Smooth muscle cell (in vitro differentiated cells): ENCODE measurements around the gene DPYSL3. TPM values are rescaled to one million over a fixed set of nuclear protein-coding genes. Genes with fewer than 3 reads are reported as not detected.

Source experiments
- DNase-seq: peaks from one replicate; lab custom pipeline; 2025; ENCODE audit not compliant: unreplicated experiment; lab: John Stamatoyannopoulos, UW
- H2AFZ ChIP-seq: fragments of 200-600 bp; sonication (generic); 2 replicates; pipeline ENCODE4 v1.6.0; 2016; ENCODE audit warnings: antibody characterized with exemption, low read depth, mild to moderate bottlenecking
- H3F3A ChIP-seq: fragments of 200-600 bp; sonication (generic); 2 replicates; pipeline ENCODE4 v1.6.0; 2017; ENCODE audit warnings: antibody characterized with exemption, low read depth
- H3K27ac ChIP-seq: fragments of 200-600 bp; sonication (generic); 2 replicates; pipeline ENCODE4 v1.5.1; 2016; ENCODE audit warnings: low read depth, mild to moderate bottlenecking
- H3K27me3 ChIP-seq: fragments of 200-600 bp; sonication (generic); 2 replicates; pipeline ENCODE4 v1.6.1; 2016; ENCODE audit warnings: low read depth, mild to moderate bottlenecking
- H3K36me3 ChIP-seq: fragments of 200-600 bp; sonication (generic); 2 replicates; pipeline ENCODE4 v1.5.1; 2016; ENCODE audit warnings: low read depth
- H3K4me1 ChIP-seq: fragments of 200-600 bp; sonication (generic); 2 replicates; pipeline ENCODE4 v1.5.1; 2016; ENCODE audit warnings: low read depth
- H3K4me2 ChIP-seq: fragments of 200-600 bp; sonication (generic); 2 replicates; pipeline ENCODE4 v1.6.0; 2016; ENCODE audit warnings: mild to moderate bottlenecking
- H3K4me3 ChIP-seq: fragments of 200-600 bp; sonication (generic); 2 replicates; pipeline ENCODE4 v1.5.1; 2016; ENCODE audit warnings: mild to moderate bottlenecking
- H3K79me2 ChIP-seq: fragments of 200-600 bp; sonication (generic); 2 replicates; pipeline ENCODE4 v1.6.0; 2016; ENCODE audit warnings: low read depth, mild to moderate bottlenecking
- H3K9ac ChIP-seq: fragments of 200-600 bp; sonication (generic); 2 replicates; pipeline ENCODE4 v1.6.0; 2016; ENCODE audit warnings: low read depth
- H3K9me3 ChIP-seq: fragments of 200-600 bp; sonication (generic); replicated peaks from 2 replicates; pipeline ENCODE4 v1.5.1; 2016; ENCODE audit warnings: low read depth
- H4K20me1 ChIP-seq: fragments of 200-600 bp; sonication (generic); 2 replicates; pipeline ENCODE4 v1.6.0; 2016; ENCODE audit warnings: low read depth
- CTCF ChIP-seq: fragments of 200-600 bp; sonication (generic); IDR thresholded peaks from 2 replicates; pipeline ENCODE4 v1.5.1; 2017; ENCODE audit warnings: borderline replicate concordance, mild to moderate bottlenecking, antibody characterized with exemption; ENCODE audit not compliant: insufficient read depth, poor library complexity, severe bottlenecking
- WGBS: methylation state at CpG from one replicate; pipeline ENCODE4 v1.1.7; 2016; ENCODE audit warnings: low lambda C conversion rate; 5-methylcytosine and 5-hydroxymethylcytosine counted together
- polyA plus RNA-seq: library from polyadenylated mRNA; unstranded; fragments of >200 nt; fragmentation: Nextera tagmentation; extraction: Ambion mirVana; gene quantifications from 2 replicates; pipeline ENCODE4 v1.2.1, GENCODE V29; 2016
- total RNA-seq: library from RNA; depleted of rRNA; stranded (reverse); fragments of >200 nt; gene quantifications from 2 replicates; pipeline ENCODE4 v1.2.3, GENCODE V29; 2014

The DPYSL3 gene
- total and polyA plus RNA-seq, 2 experiments from 2014 or later: 65.5 to 124 TPM

- no peaks in the 10 kb centered on the region for H3K36me3 ChIP-seq
- H3K9me3 ChIP-seq: no peaks in the 10 kb centered on the region
- no peak for DNase-seq
- no peaks in the 10 kb centered on the region for H4K20me1 ChIP-seq
- 73% methylated on average over 7 of the region's 7 CpGs for WGBS
- no peaks in the 10 kb centered on the region for H3K79me2 ChIP-seq
- H3K4me3 ChIP-seq: no peak overlapping the region
- H3F3A ChIP-seq: no peaks in the 10 kb centered on the region
- H3K4me2 ChIP-seq: peak overlapping the region; percentile 43
- no peaks in the 10 kb centered on the region for H3K27me3 ChIP-seq
- H3K27ac ChIP-seq: no peak overlapping the region
- H2AFZ ChIP-seq: no peak overlapping the region
- no peak for TF ChIP-seq CTCF
- H3K4me1 ChIP-seq: peaks cover 7% of the 10 kb centered on the region
- no peak overlapping the region for H3K9ac ChIP-seq
Measured at GRCh38 chr5:147530530-147531389, 20.9 kb upstream of the DPYSL3 start.

GRCh38 chr5:147523069-147523468 lies 13.2 kb upstream of the DPYSL3 start:
- H4K20me1 ChIP-seq: no peaks in the 10 kb centered on the region
- H2AFZ ChIP-seq: no peak overlapping the region
- no peak for TF ChIP-seq CTCF
- no peaks in the 10 kb centered on the region for H3F3A ChIP-seq
- H3K9me3 ChIP-seq: no peaks in the 10 kb centered on the region
- H3K79me2 ChIP-seq: no peaks in the 10 kb centered on the region
- H3K36me3 ChIP-seq: no peaks in the 10 kb centered on the region
- no peak overlapping the region for H3K9ac ChIP-seq
- DNase-seq: no peak
- no peak overlapping the region for H3K27ac ChIP-seq
- 83% methylated on average over 4 of the region's 4 CpGs for WGBS
- H3K4me3 ChIP-seq: no peak overlapping the region
- no peaks in the 10 kb centered on the region for H3K27me3 ChIP-seq
- peaks cover 22% of the 10 kb centered on the region for H3K4me1 ChIP-seq
- no peak overlapping the region for H3K4me2 ChIP-seq

- no peaks in the 10 kb centered on the region for H3K36me3 ChIP-seq
- no peaks in the 10 kb centered on the region for H3F3A ChIP-seq
- no peak overlapping the region for H3K27ac ChIP-seq
- H3K4me2 ChIP-seq: no peak overlapping the region
- WGBS: 73% methylated on average over 3 of the region's 3 CpGs
- no peaks in the 10 kb centered on the region for H3K27me3 ChIP-seq
- DNase-seq: no peak
- H3K4me1 ChIP-seq: peaks cover 22% of the 10 kb centered on the region
- H3K9me3 ChIP-seq: no peaks in the 10 kb centered on the region
- no peak overlapping the region for H3K9ac ChIP-seq
- no peaks in the 10 kb centered on the region for H3K79me2 ChIP-seq
- no peak overlapping the region for H2AFZ ChIP-seq
- no peak for TF ChIP-seq CTCF
- no peaks in the 10 kb centered on the region for H4K20me1 ChIP-seq
- H3K4me3 ChIP-seq: no peak overlapping the region
Measured at GRCh38 chr5:147522435-147522834, 12.6 kb upstream of the DPYSL3 start.

GRCh38 chr5:147520450-147520849 lies 10.6 kb upstream of the DPYSL3 start:
- Histone ChIP-seq H3K9ac (no peak overlapping the region), H3K27ac (no peak overlapping the region), H3K4me1 (peaks cover 34% of the 10 kb centered on the region), H2AFZ (no peak overlapping the region), H3K4me2 (no peak overlapping the region), H3K4me3 (no peak overlapping the region), H3K27me3 (no peaks in the 10 kb centered on the region), H3K36me3 (no peaks in the 10 kb centered on the region), H4K20me1 (no peaks in the 10 kb centered on the region), H3F3A (no peaks in the 10 kb centered on the region), H3K9me3 (no peaks in the 10 kb centered on the region), H3K79me2 (no peaks in the 10 kb centered on the region)
- no peak for DNase-seq
- 21% methylated on average over 1 of the region's 1 CpG for WGBS
- no peak for TF ChIP-seq CTCF
